Testis (tissue), 2 donors: Measurements from ENCODE around the gene AMACR.

Source experiments
- POLR2A ChIP-seq: fragments of 450-650 bp; IDR thresholded peaks from one replicate; pipeline ENCODE4 v1.6.1; 2017; ENCODE audit warnings: antibody characterized with exemption, mild to moderate bottlenecking, moderate library complexity
- TF ChIP-seq, protein P1 (sequence below), 3 experiments: fragments of 450-650 bp in 2 of 3; fragments of 200-600 bp in 1 of 3; sonication (generic) in 1 of 3; IDR thresholded peaks; one replicate each; pipeline ENCODE4 v1.5.1; 2016 to 2019; ENCODE audit warnings: antibody characterized with exemption in 3 of 3, mild to moderate bottlenecking in 2 of 3, moderate library complexity in 1 of 3

DNA sequence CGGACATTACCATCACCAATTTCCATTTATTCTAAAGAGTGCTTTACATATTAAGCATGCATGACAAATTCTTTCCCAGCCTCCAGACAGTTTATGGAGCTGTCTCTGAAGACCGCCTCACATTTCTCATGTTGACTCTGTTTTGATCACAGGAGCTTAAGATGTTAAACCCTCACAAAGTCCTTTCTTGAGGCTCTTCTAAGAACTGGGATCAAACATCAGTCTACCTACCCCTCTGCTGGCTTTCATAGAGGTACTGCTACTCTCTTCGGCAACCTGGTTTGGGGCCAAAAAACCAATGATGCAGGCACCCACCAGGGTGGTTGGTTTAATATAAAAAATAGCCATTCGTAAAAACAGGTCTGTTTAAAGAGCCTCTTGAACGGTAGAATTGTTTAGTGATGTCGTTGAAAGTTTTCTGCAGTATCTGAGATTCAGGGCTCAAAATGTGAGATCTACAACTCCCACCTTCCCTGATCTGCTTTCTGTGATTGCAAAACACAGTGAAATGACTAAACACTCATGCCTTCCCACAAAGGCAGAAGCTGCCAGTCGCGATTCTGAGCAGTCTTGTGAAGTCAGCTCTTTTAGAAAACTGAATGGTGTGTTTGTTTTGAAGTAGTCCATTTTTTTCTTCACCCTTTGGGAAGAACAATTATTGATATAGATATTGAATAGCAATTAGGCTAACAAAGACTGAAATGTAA lies 68.1 kb downstream of the AMACR start:
- TF ChIP-seq, protein P1, sequence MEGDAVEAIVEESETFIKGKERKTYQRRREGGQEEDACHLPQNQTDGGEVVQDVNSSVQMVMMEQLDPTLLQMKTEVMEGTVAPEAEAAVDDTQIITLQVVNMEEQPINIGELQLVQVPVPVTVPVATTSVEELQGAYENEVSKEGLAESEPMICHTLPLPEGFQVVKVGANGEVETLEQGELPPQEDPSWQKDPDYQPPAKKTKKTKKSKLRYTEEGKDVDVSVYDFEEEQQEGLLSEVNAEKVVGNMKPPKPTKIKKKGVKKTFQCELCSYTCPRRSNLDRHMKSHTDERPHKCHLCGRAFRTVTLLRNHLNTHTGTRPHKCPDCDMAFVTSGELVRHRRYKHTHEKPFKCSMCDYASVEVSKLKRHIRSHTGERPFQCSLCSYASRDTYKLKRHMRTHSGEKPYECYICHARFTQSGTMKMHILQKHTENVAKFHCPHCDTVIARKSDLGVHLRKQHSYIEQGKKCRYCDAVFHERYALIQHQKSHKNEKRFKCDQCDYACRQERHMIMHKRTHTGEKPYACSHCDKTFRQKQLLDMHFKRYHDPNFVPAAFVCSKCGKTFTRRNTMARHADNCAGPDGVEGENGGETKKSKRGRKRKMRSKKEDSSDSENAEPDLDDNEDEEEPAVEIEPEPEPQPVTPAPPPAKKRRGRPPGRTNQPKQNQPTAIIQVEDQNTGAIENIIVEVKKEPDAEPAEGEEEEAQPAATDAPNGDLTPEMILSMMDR (IDR thresholded peaks at IDR 0.05) = no peak
- TF ChIP-seq POLR2A = no peak
